Transverse colon (tissue), 4 donors: ENCODE data around the gene SAMD5.

Source experiments
- CTCF ChIP-seq, 5 experiments: fragments of 200-600 bp in 3 of 5; fragments of 450-650 bp in 2 of 5; sonication (generic) in 3 of 5; IDR thresholded peaks; 1 replicate in 2 of 5; 2 replicates in 3 of 5; pipeline ENCODE4 v1.5.1; 2016 to 2017; ENCODE audit warnings: antibody characterized with exemption in 5 of 5, inconsistent platforms in 3 of 5, mild to moderate bottlenecking in 2 of 5, moderate library complexity in 1 of 5
- EP300 ChIP-seq: sonication (generic); formaldehyde crosslinking; IDR thresholded peaks from one replicate; pipeline ENCODE4 v1.6.1; 2017; ENCODE audit warnings: antibody characterized with exemption, low read depth
- POLR2A ChIP-seq: fragments of 450-650 bp; IDR thresholded peaks from one replicate; pipeline ENCODE4 v1.6.1; 2016; ENCODE audit warnings: antibody characterized with exemption, mild to moderate bottlenecking, moderate library complexity
- POLR2AphosphoS5 ChIP-seq, 3 donors: sonication (generic); formaldehyde crosslinking; IDR thresholded peaks; one replicate each; pipeline ENCODE4 v1.6.1; 2016; ENCODE audit warnings: antibody characterized with exemption in 3 of 3

- TF ChIP-seq EP300 (no peak), CTCF (IDR thresholded peaks at IDR 0.05) (no peak), POLR2A (no peak), POLR2AphosphoS5 (IDR thresholded peaks at IDR 0.05) (no peak)
These were observed 21.9 kb downstream of the SAMD5 start for GRCh38 chr6:147530132-147531060.
